ENCODE measurements around the gene GARIN1A.
"Not testable (repeated sequence)": the region's sequence is repeated elsewhere in the genome, so short reads cannot be mapped to it uniquely, and the experiment has no call there.

The GARIN1A gene

GRCh38 chr7:128671992-128672391, at the start of gene GARIN1A:
Gene GARIN1A (plus strand): TSS chr7:128672292. CDS start chr7:128672398, 106 bp downstream.
- no peak within 1 kb of the TSS for H3K4me3 ChIP-seq (ENCODE audit: low read depth, low read length, poor library complexity, severe bottlenecking)
- H3K4me2 ChIP-seq (ENCODE audit: low read length) = no peak within 1 kb of the TSS
- H2AFZ ChIP-seq (ENCODE audit: low read length) = no peak within 1 kb of the TSS
- no peaks in the 10 kb centered on the region for H3K9me3 ChIP-seq (ENCODE audit: low read length)
- H4K20me1 ChIP-seq (ENCODE audit: insufficient read depth, low read length) = no peaks in the 10 kb centered on the region
- no peaks in the 10 kb centered on the region for H3F3A ChIP-seq (ENCODE audit: insufficient read depth, low read length)
- no peak within 1 kb of the TSS for H3K9ac ChIP-seq (ENCODE audit: low read length)
- H3K9me2 ChIP-seq (ENCODE audit: low read depth, low read length) = no peaks in the 10 kb centered on the region
- no peaks in the 10 kb centered on the region for H3K36me3 ChIP-seq (ENCODE audit: insufficient read depth, low read length)
- no peak for TF ChIP-seq EZH2 (IDR thresholded peaks at IDR 0.05; ENCODE audit: borderline replicate concordance, low read length)
- TF ChIP-seq CTCF (IDR thresholded peaks at IDR 0.05; ENCODE audit: low read length) = no peak
- H3K79me2 ChIP-seq (ENCODE audit: insufficient read depth, low read length) = no peaks in the 10 kb centered on the region
- no peak within 1 kb of the TSS for H3K27ac ChIP-seq (ENCODE audit: low read depth, low read length, poor library complexity, severe bottlenecking)
- H3K4me1 ChIP-seq (ENCODE audit: insufficient read depth, low read length, severe bottlenecking) = no peaks in the 10 kb centered on the region
- 0 out of 2 replicates have a peak, but pooled peaks cover 3% of the 10 kb centered on the region for H3K27me3 ChIP-seq (ENCODE audit: insufficient read depth, low read length)

- H3F3A ChIP-seq (ENCODE audit: insufficient read depth, low read length); H3K79me2 ChIP-seq (ENCODE audit: insufficient read depth, low read length); H3K9ac ChIP-seq (ENCODE audit: low read length); H3K4me3 ChIP-seq (ENCODE audit: low read depth, low read length, poor library complexity, severe bottlenecking); H3K27me3 ChIP-seq (ENCODE audit: insufficient read depth, low read length); H3K9me2 ChIP-seq (ENCODE audit: low read depth, low read length); H4K20me1 ChIP-seq (ENCODE audit: insufficient read depth, low read length); H3K9me3 ChIP-seq (ENCODE audit: low read length); H3K4me2 ChIP-seq (ENCODE audit: low read length); H3K27ac ChIP-seq (ENCODE audit: low read depth, low read length, poor library complexity, severe bottlenecking); H3K4me1 ChIP-seq (ENCODE audit: insufficient read depth, low read length, severe bottlenecking); H2AFZ ChIP-seq (ENCODE audit: low read length): not testable (repeated sequence)
- peaks cover 69% of the 10 kb centered on the region for H3K36me3 ChIP-seq (ENCODE audit: insufficient read depth, low read length)
These were observed 45.0 kb upstream of the GARIN1A start for GRCh38 chr7:128627124-128627523.

- H3K9me2 ChIP-seq (ENCODE audit: low read depth, low read length); H3K4me2 ChIP-seq (ENCODE audit: low read length); H2AFZ ChIP-seq (ENCODE audit: low read length); H3K27ac ChIP-seq (ENCODE audit: low read depth, low read length, poor library complexity, severe bottlenecking); H4K20me1 ChIP-seq (ENCODE audit: insufficient read depth, low read length); H3K4me3 ChIP-seq (ENCODE audit: low read depth, low read length, poor library complexity, severe bottlenecking); H3K79me2 ChIP-seq (ENCODE audit: insufficient read depth, low read length); H3F3A ChIP-seq (ENCODE audit: insufficient read depth, low read length); H3K9ac ChIP-seq (ENCODE audit: low read length); H3K4me1 ChIP-seq (ENCODE audit: insufficient read depth, low read length, severe bottlenecking); H3K27me3 ChIP-seq (ENCODE audit: insufficient read depth, low read length); H3K9me3 ChIP-seq (ENCODE audit: low read length): not testable (repeated sequence)
- H3K36me3 ChIP-seq (ENCODE audit: insufficient read depth, low read length) = peaks cover 60% of the 10 kb centered on the region
These were observed 38.2 kb upstream of the GARIN1A start for GRCh38 chr7:128633915-128634314.

- not testable (repeated sequence) for H3K4me1 ChIP-seq (ENCODE audit: insufficient read depth, low read length, severe bottlenecking); H3K4me3 ChIP-seq (ENCODE audit: low read depth, low read length, poor library complexity, severe bottlenecking); H3K27me3 ChIP-seq (ENCODE audit: insufficient read depth, low read length); H3K27ac ChIP-seq (ENCODE audit: low read depth, low read length, poor library complexity, severe bottlenecking); H3K4me2 ChIP-seq (ENCODE audit: low read length); H3K9ac ChIP-seq (ENCODE audit: low read length); H2AFZ ChIP-seq (ENCODE audit: low read length); H3K9me3 ChIP-seq (ENCODE audit: low read length); H3F3A ChIP-seq (ENCODE audit: insufficient read depth, low read length); H4K20me1 ChIP-seq (ENCODE audit: insufficient read depth, low read length); H3K9me2 ChIP-seq (ENCODE audit: low read depth, low read length); H3K79me2 ChIP-seq (ENCODE audit: insufficient read depth, low read length)
- H3K36me3 ChIP-seq (ENCODE audit: insufficient read depth, low read length) = peaks cover 41% of the 10 kb centered on the region
These were observed 26.9 kb upstream of the GARIN1A start for GRCh38 chr7:128645206-128645605.

- H3K4me2 ChIP-seq (ENCODE audit: low read length); H3K27me3 ChIP-seq (ENCODE audit: insufficient read depth, low read length); H3K9me3 ChIP-seq (ENCODE audit: low read length); H3K9ac ChIP-seq (ENCODE audit: low read length); H3K27ac ChIP-seq (ENCODE audit: low read depth, low read length, poor library complexity, severe bottlenecking); H2AFZ ChIP-seq (ENCODE audit: low read length); H3K79me2 ChIP-seq (ENCODE audit: insufficient read depth, low read length); H3K4me1 ChIP-seq (ENCODE audit: insufficient read depth, low read length, severe bottlenecking); H3K4me3 ChIP-seq (ENCODE audit: low read depth, low read length, poor library complexity, severe bottlenecking); H3F3A ChIP-seq (ENCODE audit: insufficient read depth, low read length); H4K20me1 ChIP-seq (ENCODE audit: insufficient read depth, low read length); H3K9me2 ChIP-seq (ENCODE audit: low read depth, low read length): not testable (repeated sequence)
- H3K36me3 ChIP-seq (ENCODE audit: insufficient read depth, low read length) = peaks cover 41% of the 10 kb centered on the region
These were observed 26.2 kb upstream of the GARIN1A start for GRCh38 chr7:128645844-128646243.

GRCh38 chr7:128646877-128647276, 25.2 kb upstream of the GARIN1A start:
- H3F3A ChIP-seq (ENCODE audit: insufficient read depth, low read length); H3K9ac ChIP-seq (ENCODE audit: low read length); H3K79me2 ChIP-seq (ENCODE audit: insufficient read depth, low read length); H3K27ac ChIP-seq (ENCODE audit: low read depth, low read length, poor library complexity, severe bottlenecking); H4K20me1 ChIP-seq (ENCODE audit: insufficient read depth, low read length); H3K27me3 ChIP-seq (ENCODE audit: insufficient read depth, low read length); H3K9me2 ChIP-seq (ENCODE audit: low read depth, low read length); H3K9me3 ChIP-seq (ENCODE audit: low read length); H2AFZ ChIP-seq (ENCODE audit: low read length); H3K4me3 ChIP-seq (ENCODE audit: low read depth, low read length, poor library complexity, severe bottlenecking); H3K4me1 ChIP-seq (ENCODE audit: insufficient read depth, low read length, severe bottlenecking); H3K4me2 ChIP-seq (ENCODE audit: low read length): not testable (repeated sequence)
- peaks cover 37% of the 10 kb centered on the region for H3K36me3 ChIP-seq (ENCODE audit: insufficient read depth, low read length)

- not testable (repeated sequence) for H3K9me2 ChIP-seq (ENCODE audit: low read depth, low read length); H3K4me1 ChIP-seq (ENCODE audit: insufficient read depth, low read length, severe bottlenecking); H4K20me1 ChIP-seq (ENCODE audit: insufficient read depth, low read length); H3K27me3 ChIP-seq (ENCODE audit: insufficient read depth, low read length); H3K27ac ChIP-seq (ENCODE audit: low read depth, low read length, poor library complexity, severe bottlenecking); H3K4me3 ChIP-seq (ENCODE audit: low read depth, low read length, poor library complexity, severe bottlenecking); H3F3A ChIP-seq (ENCODE audit: insufficient read depth, low read length); H2AFZ ChIP-seq (ENCODE audit: low read length); H3K79me2 ChIP-seq (ENCODE audit: insufficient read depth, low read length); H3K9me3 ChIP-seq (ENCODE audit: low read length); H3K9ac ChIP-seq (ENCODE audit: low read length); H3K4me2 ChIP-seq (ENCODE audit: low read length)
- H3K36me3 ChIP-seq (ENCODE audit: insufficient read depth, low read length) = peaks cover 15% of the 10 kb centered on the region
These were observed 21.0 kb upstream of the GARIN1A start for GRCh38 chr7:128651096-128651495.

Measured in OCI-LY1 (cell line).